ENCODE measurements around the gene INTS13. TPM values are rescaled to one million over a fixed set of nuclear protein-coding genes. Genes with fewer than 3 reads are reported as not detected.

The INTS13 gene
- total and polyA plus RNA-seq, 2 donors (not counting 3 experiments of a cell fraction or from before 2014, with no cell fraction given) = 8.7 to 35.9 TPM

GRCh38 chr12:26906704-26907103, 31.1 kb downstream of the INTS13 start:
- H3K27me3 ChIP-seq (ENCODE audit: control insufficient read depth in 2 of 2, insufficient read depth in 2 of 2, low read length in 2 of 2) = no peaks in the 10 kb centered on the region
- DNase-seq (ENCODE audit: low read depth, low spot score) = no peak
- BruUV-seq (replicated peaks) = no TSS peak
- dilution Hi-C loops (cut with MboI; ENCODE audit: extremely low pct_ligation_motif_present, low sequenced_read_pairs) (no loop called here), intact Hi-C loops (cut with micrococcal nuclease) (no loop called here)
- no peak for TF ChIP-seq POLR2AphosphoS5 (IDR thresholded peaks at IDR 0.05; ENCODE audit: insufficient read depth, low read depth, low read length)
- no peak for TF ChIP-seq FOS (IDR thresholded peaks at IDR 0.05; ENCODE audit: borderline replicate concordance, insufficient read depth, low read length)
- no peak for TF ChIP-seq JUN (IDR thresholded peaks at IDR 0.05; ENCODE audit: borderline replicate concordance, insufficient read depth, insufficient read length, low read depth)
- no peak for TF ChIP-seq POLR2A (IDR thresholded peaks at IDR 0.05; ENCODE audit: low read depth, low read length)
- TF ChIP-seq GATA2 (IDR thresholded peaks at IDR 0.05; ENCODE audit: insufficient read depth, insufficient read length, low read depth, low read length) = no peak
- no peak for TF ChIP-seq MYC (IDR thresholded peaks at IDR 0.05; ENCODE audit: low read depth, low read length)
- no peak for TF ChIP-seq EZH2 (IDR thresholded peaks at IDR 0.05; ENCODE audit: borderline replicate concordance, low read depth, low read length, severe bottlenecking)
- TF ChIP-seq, protein P1, sequence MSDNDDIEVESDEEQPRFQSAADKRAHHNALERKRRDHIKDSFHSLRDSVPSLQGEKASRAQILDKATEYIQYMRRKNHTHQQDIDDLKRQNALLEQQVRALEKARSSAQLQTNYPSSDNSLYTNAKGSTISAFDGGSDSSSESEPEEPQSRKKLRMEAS (IDR thresholded peaks at IDR 0.05; ENCODE audit: insufficient read depth, insufficient read length) = no peak
- TF ChIP-seq, protein P2, sequence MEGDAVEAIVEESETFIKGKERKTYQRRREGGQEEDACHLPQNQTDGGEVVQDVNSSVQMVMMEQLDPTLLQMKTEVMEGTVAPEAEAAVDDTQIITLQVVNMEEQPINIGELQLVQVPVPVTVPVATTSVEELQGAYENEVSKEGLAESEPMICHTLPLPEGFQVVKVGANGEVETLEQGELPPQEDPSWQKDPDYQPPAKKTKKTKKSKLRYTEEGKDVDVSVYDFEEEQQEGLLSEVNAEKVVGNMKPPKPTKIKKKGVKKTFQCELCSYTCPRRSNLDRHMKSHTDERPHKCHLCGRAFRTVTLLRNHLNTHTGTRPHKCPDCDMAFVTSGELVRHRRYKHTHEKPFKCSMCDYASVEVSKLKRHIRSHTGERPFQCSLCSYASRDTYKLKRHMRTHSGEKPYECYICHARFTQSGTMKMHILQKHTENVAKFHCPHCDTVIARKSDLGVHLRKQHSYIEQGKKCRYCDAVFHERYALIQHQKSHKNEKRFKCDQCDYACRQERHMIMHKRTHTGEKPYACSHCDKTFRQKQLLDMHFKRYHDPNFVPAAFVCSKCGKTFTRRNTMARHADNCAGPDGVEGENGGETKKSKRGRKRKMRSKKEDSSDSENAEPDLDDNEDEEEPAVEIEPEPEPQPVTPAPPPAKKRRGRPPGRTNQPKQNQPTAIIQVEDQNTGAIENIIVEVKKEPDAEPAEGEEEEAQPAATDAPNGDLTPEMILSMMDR (IDR thresholded peaks at IDR 0.05; ENCODE audit: extremely low read depth in 1 of 2, insufficient read depth in 1 of 2, low read depth in 1 of 2, low read length in 2 of 2) = no peak
- no peak overlapping the region for H3K4me3 ChIP-seq (replicated peaks in 1 of 3; ENCODE audit: insufficient read depth in 1 of 3, low read depth in 1 of 3, low read length in 3 of 3)
- H2AFZ ChIP-seq (ENCODE audit: low read depth, low read length) = no peak overlapping the region
- no peak for FAIRE-seq
- ChIA-PET CTCF (no interaction called here), POLR2A (no interaction called here)
- no peaks in the 10 kb centered on the region for H3K79me2 ChIP-seq (ENCODE audit: control insufficient read depth, insufficient read depth, low read length)
- H3K9ac ChIP-seq (replicated peaks; ENCODE audit: extremely low read depth, insufficient read depth, low read length) = no peak overlapping the region
- H3K9me3 ChIP-seq (replicated peaks; ENCODE audit: control insufficient read depth, insufficient read depth, low read length) = no peaks in the 10 kb centered on the region
- H3K9me1 ChIP-seq (replicated peaks; ENCODE audit: control insufficient read depth, extremely low read depth, insufficient read depth, low read length) = no peaks in the 10 kb centered on the region
- no peak overlapping the region for H3K4me2 ChIP-seq (ENCODE audit: insufficient read depth, low read length)
- no peaks in the 10 kb centered on the region for H4K20me1 ChIP-seq (replicated peaks; ENCODE audit: control insufficient read depth, extremely low read depth, insufficient read depth, low read length)
- no peaks in the 10 kb centered on the region for H3K4me1 ChIP-seq (ENCODE audit: control insufficient read depth, extremely low read depth, insufficient read depth, low read length)
- H3K27ac ChIP-seq (ENCODE audit: insufficient read depth, low read depth, low read length) = no peak overlapping the region
- H3K36me3 ChIP-seq (ENCODE audit: control insufficient read depth in 2 of 2, extremely low read depth in 1 of 2, insufficient read depth in 2 of 2, low read length in 2 of 2) = peaks cover 2 to 5% of the 10 kb centered on the region in 2 experiments

Measured in endothelial cell of umbilical vein (primary cell).